HG03066 (cell line): ENCODE measurements around the gene LRRN3.

ENCODE experiments used
- ATAC-seq: cut with Tn5 transposase; IDR thresholded peaks from one replicate; pipeline ENCODE4 v1.9.1; 2021; ENCODE audit warnings: low read depth; ENCODE audit not compliant: unreplicated experiment

The LRRN3 gene

GRCh38 chr7:111103678-111104274 lies 12.8 kb downstream of the LRRN3 start:
- peak; percentile 82 for ATAC-seq

- no peak for ATAC-seq
Measured at GRCh38 chr7:111104710-111105109, 13.8 kb downstream of the LRRN3 start.

GRCh38 chr7:111105269-111105668 lies 14.3 kb downstream of the LRRN3 start:
- no peak for ATAC-seq

- ATAC-seq: no peak
Measured at GRCh38 chr7:111107579-111107978, 16.7 kb downstream of the LRRN3 start.

GRCh38 chr7:111108000-111108399 lies 17.1 kb downstream of the LRRN3 start:
- ATAC-seq: no peak

GRCh38 chr7:111108496-111108895 lies 17.6 kb downstream of the LRRN3 start:
- no peak for ATAC-seq

- no peak for ATAC-seq
Measured at GRCh38 chr7:111112439-111112838, 21.5 kb downstream of the LRRN3 start.

- ATAC-seq: no peak
Measured at GRCh38 chr7:111113263-111114017, 22.5 kb downstream of the LRRN3 start.

- no peak for ATAC-seq
Measured at GRCh38 chr7:111115966-111116365, 25.0 kb downstream of the LRRN3 start.

- no peak for ATAC-seq
Measured at GRCh38 chr7:111126987-111127386, 36.1 kb downstream of the LRRN3 start.

GRCh38 chr7:111129435-111129834 lies 38.5 kb downstream of the LRRN3 start:
- no peak for ATAC-seq

- ATAC-seq: no peak
Measured at GRCh38 chr7:111132833-111133232, 41.9 kb downstream of the LRRN3 start.

GRCh38 chr7:111137296-111138192 lies 46.6 kb downstream of the LRRN3 start:
- peak; percentile 67 for ATAC-seq

GRCh38 chr7:111138193-111138569 lies 47.3 kb downstream of the LRRN3 start:
- ATAC-seq: peak; percentile 94

- no peak for ATAC-seq
Measured at GRCh38 chr7:111138586-111138985, 47.7 kb downstream of the LRRN3 start.

- ATAC-seq: no peak
Measured at GRCh38 chr7:111140091-111140865, 49.4 kb downstream of the LRRN3 start.

GRCh38 chr7:111145472-111145871 lies 54.5 kb downstream of the LRRN3 start:
- ATAC-seq: no peak

GRCh38 chr7:111146136-111146535 lies 55.2 kb downstream of the LRRN3 start:
- ATAC-seq: no peak

GRCh38 chr7:111147708-111148533 lies 57.0 kb downstream of the LRRN3 start:
- no peak for ATAC-seq

GRCh38 chr7:111150709-111151108 lies 59.8 kb downstream of the LRRN3 start:
- no peak for ATAC-seq
